Activated CD4-positive, alpha-beta T cell treated with anti-CD3 and anti-CD28 coated beads, Interleukin-2, Interleukin-6, amounts not matched to agents 100 ng/mL and 50 ng/mL, durations not matched to agents 16 hours and 8 hours (primary cell): ENCODE measurements around the gene HAUS1.
"Not testable (repeated sequence)": the region's sequence is repeated elsewhere in the genome, so short reads cannot be mapped to it uniquely, and the experiment has no call there.

Experiments
- DNase-seq: peaks from one replicate; pipeline ENCODE4 v3.0.0-alpha.2; 2020

HAUS1 gene

DNA sequence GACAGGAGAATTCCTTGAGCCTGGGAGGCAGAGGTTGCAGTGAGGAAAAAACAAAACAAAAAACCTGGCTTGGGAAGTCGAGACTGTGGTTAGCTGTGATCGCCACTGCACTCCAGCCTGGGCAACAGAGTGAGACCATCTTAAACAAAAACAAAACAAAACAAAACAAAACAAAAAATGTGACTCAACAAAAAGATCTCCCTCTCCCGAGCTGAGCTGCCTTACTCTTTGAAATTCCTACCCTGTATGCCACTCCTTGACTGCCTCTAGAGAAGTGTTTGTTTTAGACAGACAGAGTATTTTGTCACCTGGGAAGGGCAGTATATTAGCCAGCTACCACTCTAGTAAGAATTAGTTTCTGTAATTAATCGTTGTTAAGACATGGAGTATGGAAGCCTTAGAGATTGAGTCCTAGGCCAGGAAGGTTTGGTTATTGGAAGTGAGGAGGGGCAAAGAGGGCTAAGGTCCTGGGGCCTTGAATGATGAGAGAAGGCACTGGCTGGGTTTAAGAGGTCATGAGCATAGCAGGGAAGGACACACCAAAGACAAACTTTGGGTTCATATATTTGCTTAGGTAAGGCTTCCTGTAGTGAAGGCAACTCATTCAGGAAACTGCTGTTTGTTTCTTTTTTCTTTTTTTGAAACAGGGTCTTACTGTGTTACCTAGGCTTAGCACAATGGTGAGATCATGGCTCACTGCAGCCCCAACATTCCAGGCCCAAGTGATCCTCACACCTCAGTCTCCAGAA lies 56.0 kb downstream of the HAUS1 start:
- no peak for DNase-seq

DNA sequence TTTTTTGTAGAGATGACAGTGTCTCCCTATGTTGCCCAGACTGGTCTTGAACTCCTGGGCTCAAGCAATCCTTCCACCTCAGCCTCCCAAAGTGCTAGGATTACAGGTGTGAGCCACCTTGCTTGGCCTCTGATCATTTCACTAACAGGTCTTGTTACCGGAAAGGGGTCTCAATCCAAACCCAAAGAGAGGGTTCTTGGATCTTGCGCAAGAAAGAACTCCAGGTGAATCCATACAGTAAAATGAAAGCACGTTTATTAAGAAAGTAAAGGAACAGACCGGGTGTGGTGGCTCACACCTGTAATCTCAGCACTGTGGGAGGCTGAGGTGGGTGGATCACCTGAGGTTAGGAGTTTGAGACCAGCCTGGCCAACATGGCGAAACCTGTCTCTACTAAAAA lies 56.7 kb downstream of the HAUS1 start:
- not testable (repeated sequence) for DNase-seq

- DNase-seq, result no peak
These were observed 57.7 kb downstream of the HAUS1 start for GRCh38 chr18:46161703-46162396.

GRCh38 chr18:46163091-46163490 lies 58.9 kb downstream of the HAUS1 start:
- DNase-seq, result no peak

DNA sequence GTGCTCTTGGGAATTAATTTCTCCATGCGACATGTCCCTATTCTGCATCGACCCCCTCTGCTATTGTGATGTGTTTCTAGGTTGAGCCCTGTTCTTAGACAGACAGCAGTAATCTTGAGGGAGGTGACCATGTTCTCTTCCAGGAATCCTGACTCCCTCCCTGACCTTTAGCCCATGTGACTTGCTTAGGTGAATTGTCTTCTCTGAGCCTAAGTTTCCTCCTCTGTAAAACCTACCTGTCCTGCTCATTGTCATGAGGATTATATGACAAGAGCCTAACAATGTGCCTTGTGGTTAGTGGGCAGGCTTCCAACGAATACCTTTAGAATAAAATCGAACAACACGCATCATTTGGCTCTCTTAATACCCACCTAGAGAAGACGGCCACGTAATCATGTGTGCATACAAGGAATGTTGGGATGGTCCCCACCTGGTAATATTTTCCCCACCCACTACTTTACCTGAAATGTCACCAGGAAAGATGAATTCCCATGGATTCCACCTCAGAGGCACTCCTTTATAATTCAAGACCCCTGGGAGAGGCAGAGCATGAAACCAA lies 59.8 kb downstream of the HAUS1 start:
- no peak for DNase-seq

- not testable (repeated sequence) for DNase-seq
These were observed 60.3 kb downstream of the HAUS1 start for GRCh38 chr18:46164502-46164901.

DNA sequence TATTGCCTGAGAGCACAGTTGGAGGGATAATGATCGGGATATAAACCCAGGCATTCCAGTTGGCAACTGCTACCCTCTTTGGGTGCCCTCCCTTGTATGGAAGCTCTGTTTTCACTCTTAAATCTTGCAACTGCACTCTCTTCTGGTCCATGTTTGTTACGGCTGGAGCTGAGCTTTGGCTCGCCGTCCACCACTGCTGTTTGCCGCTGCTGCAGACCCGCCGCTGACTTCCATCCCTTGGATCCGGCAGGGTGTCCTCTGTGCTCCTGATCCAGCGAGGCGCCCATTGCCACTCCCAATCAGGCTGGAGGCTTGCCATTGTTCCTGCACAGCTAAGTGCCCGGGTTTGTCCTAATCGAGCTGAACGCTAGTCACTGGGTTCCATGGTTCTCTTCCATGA lies 60.7 kb downstream of the HAUS1 start:
- no peak for DNase-seq

DNA sequence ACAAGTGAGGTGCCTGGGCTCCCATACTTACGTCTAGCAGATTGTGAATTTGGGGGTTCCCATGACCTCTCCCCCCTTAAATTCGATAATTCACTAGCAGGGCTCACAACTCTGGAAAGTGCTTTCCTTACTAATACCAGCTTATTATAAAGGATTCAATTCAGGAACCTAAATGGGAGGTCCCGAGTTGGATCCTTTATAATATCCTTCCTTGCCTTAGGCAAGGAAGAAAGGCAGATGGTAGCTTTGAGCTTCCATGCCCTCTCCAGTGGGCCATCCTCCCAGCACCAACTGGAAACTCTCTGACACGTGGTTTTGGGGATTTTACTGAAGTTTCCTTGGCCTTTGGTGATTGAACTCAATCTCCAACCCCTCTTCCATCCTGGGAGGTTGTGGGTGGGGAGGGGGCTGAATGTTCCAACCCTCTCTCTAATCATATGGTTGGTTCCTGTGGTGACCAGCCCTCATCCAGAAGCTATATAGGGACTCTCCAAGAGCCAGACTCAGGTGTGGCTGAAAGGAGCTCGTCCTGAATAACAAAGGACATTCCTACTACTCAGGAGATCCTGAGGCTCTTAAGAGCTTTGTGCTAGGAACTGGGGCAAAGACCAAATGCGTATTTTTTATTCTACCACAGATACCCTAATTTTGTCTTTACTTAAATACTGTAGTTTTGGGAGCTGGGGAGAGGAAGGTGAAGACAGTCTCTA lies 62.2 kb downstream of the HAUS1 start:
- DNase-seq, result no peak

GRCh38 chr18:46167971-46168370 lies 63.8 kb downstream of the HAUS1 start:
- DNase-seq, result peak; percentile 36

DNA sequence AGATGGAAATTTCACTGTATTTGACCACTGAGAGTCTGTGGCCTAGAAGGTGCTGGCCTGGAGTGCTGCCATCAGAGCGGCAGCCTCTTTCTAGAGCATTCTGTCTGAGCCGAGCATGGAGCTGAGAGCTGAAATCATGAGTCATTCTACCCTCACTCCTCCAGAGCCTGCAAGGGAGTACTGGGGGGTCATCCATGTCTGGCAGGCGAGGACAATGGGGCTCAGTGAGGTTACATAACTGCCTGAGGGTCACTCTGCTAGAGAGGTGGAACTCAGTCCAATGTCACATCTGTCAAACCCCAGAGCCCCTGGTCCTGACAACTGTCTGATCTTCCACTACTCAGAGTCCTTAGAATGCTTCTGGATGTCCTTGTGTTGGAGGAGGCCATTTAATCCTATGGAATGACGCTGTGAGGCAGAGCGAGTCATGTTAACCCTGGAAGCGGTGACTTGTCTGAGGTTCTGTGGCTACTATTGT lies 65.3 kb downstream of the HAUS1 start:
- DNase-seq, result no peak

- no peak for DNase-seq
These were observed 67.1 kb downstream of the HAUS1 start for GRCh38 chr18:46171331-46171730.

GRCh38 chr18:46173393-46174341 lies 69.5 kb downstream of the HAUS1 start:
- peak; percentile 97 for DNase-seq

DNA sequence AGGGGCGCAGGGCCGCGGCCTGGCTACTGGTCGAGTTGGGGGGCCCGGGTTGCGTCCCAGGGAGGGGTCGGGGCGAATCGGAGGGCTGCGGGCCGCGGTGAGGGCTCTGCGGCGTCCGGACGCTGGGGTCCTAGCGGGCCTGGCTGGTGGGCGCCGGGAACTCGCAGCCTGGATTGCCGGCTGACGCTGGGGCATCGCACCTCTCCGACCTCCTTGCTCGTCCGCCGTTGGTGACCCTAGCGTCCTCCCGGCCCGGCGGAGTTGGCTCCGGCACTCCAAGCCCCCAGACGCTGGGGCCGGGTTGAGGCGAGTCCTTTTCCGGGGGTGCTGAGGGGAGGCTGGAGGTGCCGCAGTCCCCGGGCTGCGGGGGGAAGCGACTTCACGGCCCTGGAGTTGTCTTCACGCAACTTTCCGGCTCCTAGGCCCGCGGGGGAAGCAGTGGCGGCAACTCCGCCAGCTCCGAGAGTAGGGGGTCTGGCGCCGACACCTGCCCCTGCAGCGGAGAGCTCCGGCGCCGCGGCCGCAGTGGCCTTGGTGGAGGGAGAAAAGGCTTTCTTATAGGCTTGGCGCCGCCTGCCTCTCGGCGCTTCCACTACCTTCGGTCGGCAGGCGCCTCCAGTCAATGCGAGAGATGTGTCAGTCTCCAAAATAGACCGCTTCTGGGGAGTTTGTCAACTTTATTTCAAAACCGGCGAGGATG lies 70.3 kb downstream of the HAUS1 start:
- peak; percentile 73 for DNase-seq

DNA sequence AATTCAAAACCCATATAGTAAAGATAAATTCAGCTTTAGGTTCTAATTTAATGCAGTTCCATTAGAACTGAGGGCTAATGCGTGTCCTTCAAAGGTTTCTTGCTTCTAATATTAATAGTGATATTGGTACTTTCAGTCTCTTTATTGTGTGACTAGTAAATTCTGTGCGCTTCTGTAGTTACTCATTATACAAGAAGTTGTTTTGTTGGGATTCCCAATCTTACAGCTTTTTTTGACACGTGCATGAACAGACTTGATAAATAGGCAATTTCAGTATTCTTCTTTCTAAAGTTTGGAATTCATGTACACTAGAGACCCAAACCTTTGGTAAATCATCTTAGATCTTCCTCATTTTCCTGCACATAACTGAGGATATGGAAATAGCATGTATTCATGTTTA lies 71.8 kb downstream of the HAUS1 start:
- peak; percentile 8 for DNase-seq
